Endothelial cell of umbilical vein (primary cell): ENCODE results near the gene OSBPL6.

Source experiments
- EZH2 ChIP-seq: IDR thresholded peaks from 2 replicates; pipeline ENCODE4 v1.6.1; 2012; ENCODE audit warnings: borderline replicate concordance, low read depth, mild to moderate bottlenecking, moderate library complexity, low read length, inconsistent platforms; ENCODE audit not compliant: severe bottlenecking
- MYC ChIP-seq: IDR thresholded peaks from one replicate; pipeline ENCODE4 v1.6.1; 2011; ENCODE audit warnings: mild to moderate bottlenecking, low read depth, low read length
- POLR2A ChIP-seq: IDR thresholded peaks from 2 replicates; pipeline ENCODE4 v1.6.1; 2012; ENCODE audit warnings: low read depth, mild to moderate bottlenecking, control low read depth, low read length
- POLR2AphosphoS5 ChIP-seq: IDR thresholded peaks from 2 replicates; pipeline ENCODE4 v1.6.1; 2012; ENCODE audit warnings: low read depth, mild to moderate bottlenecking, control low read depth, low read length, moderate library complexity; ENCODE audit not compliant: insufficient read depth
- TF ChIP-seq, protein P1 (sequence below), 2 donors: IDR thresholded peaks; 1 replicate in 1 of 2; 2 replicates in 1 of 2; pipeline ENCODE4 v1.5.1; 2011; ENCODE audit warnings: low read length in 2 of 2, mild to moderate bottlenecking in 2 of 2, moderate library complexity in 2 of 2, control low read depth in 1 of 2, inconsistent platforms in 1 of 2, low read depth in 1 of 2; ENCODE audit not compliant: insufficient read depth in 1 of 2; ENCODE audit errors: extremely low read depth in 1 of 2
- TF ChIP-seq, protein P2 (sequence below): IDR thresholded peaks from 2 replicates; pipeline ENCODE4 v1.6.1; 2011; ENCODE audit not compliant: insufficient read depth, insufficient read length

DNA sequence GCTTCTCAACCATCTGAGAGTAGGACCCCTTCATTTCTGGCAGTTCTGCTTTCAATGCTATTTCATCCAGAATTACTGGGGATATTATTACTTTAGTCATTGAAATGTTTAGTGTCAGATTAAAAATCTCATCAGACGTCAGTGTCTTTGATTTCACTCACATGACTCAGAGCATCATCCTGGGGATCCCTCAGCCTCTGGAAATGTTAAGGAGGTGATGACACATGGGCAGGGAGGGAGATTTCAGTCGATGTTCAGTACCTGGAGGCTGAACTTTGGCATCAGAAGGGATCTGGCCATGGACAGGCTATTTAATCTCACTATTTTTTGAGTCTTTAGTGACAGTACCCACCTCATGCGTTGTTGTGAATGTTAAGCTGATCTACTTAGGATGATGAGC, 39.1 kb downstream of the OSBPL6 start:
- TF ChIP-seq, protein P1, sequence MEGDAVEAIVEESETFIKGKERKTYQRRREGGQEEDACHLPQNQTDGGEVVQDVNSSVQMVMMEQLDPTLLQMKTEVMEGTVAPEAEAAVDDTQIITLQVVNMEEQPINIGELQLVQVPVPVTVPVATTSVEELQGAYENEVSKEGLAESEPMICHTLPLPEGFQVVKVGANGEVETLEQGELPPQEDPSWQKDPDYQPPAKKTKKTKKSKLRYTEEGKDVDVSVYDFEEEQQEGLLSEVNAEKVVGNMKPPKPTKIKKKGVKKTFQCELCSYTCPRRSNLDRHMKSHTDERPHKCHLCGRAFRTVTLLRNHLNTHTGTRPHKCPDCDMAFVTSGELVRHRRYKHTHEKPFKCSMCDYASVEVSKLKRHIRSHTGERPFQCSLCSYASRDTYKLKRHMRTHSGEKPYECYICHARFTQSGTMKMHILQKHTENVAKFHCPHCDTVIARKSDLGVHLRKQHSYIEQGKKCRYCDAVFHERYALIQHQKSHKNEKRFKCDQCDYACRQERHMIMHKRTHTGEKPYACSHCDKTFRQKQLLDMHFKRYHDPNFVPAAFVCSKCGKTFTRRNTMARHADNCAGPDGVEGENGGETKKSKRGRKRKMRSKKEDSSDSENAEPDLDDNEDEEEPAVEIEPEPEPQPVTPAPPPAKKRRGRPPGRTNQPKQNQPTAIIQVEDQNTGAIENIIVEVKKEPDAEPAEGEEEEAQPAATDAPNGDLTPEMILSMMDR (IDR thresholded peaks at IDR 0.05; ENCODE audit: extremely low read depth in 1 of 2, insufficient read depth in 1 of 2, low read depth in 1 of 2, low read length in 2 of 2) = no peak
- no peak for TF ChIP-seq POLR2AphosphoS5
- TF ChIP-seq, protein P2, sequence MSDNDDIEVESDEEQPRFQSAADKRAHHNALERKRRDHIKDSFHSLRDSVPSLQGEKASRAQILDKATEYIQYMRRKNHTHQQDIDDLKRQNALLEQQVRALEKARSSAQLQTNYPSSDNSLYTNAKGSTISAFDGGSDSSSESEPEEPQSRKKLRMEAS = no peak
- no peak for TF ChIP-seq MYC
- TF ChIP-seq EZH2 = no peak
- no peak for TF ChIP-seq POLR2A
